HG03439 (cell line): ENCODE measurements around the gene C1GALT1C1L.
"Not testable (repeated sequence)": the region's sequence is repeated elsewhere in the genome, so short reads cannot be mapped to it uniquely, and the experiment has no call there.

Source experiments
- ATAC-seq: cut with Tn5 transposase; IDR thresholded peaks from one replicate; pipeline ENCODE4 v1.9.1; 2021; ENCODE audit warnings: mild to moderate bottlenecking, moderate library complexity; ENCODE audit not compliant: unreplicated experiment

Gene C1GALT1C1L

GRCh38 chr2:43676322-43677050 is at the start of gene C1GALT1C1L:
Gene C1GALT1C1L, minus strand, starts transcription at chr2:43676429. Its CDS starts 107 bp downstream, at chr2:43676322.
- no peak for ATAC-seq

GRCh38 chr2:43725711-43726246 is 49.5 kb upstream of the C1GALT1C1L start:
- ATAC-seq, result no peak

GRCh38 chr2:43724728-43725526 is 48.7 kb upstream of the C1GALT1C1L start:
- ATAC-seq, result no peak

GRCh38 chr2:43718530-43719124 is 42.4 kb upstream of the C1GALT1C1L start:
- ATAC-seq, result peak; percentile 73

GRCh38 chr2:43717322-43717721 is 41.1 kb upstream of the C1GALT1C1L start:
- no peak for ATAC-seq

- ATAC-seq, result no peak
Observed at GRCh38 chr2:43715300-43716098, 39.3 kb upstream of the C1GALT1C1L start.

GRCh38 chr2:43714164-43714563 is 37.9 kb upstream of the C1GALT1C1L start:
- no peak for ATAC-seq

GRCh38 chr2:43710866-43711265 is 34.6 kb upstream of the C1GALT1C1L start:
- ATAC-seq, result no peak

- ATAC-seq, result no peak
Observed at GRCh38 chr2:43708891-43709290, 32.7 kb upstream of the C1GALT1C1L start.

GRCh38 chr2:43708178-43708577 is 31.9 kb upstream of the C1GALT1C1L start:
- no peak for ATAC-seq

- no peak for ATAC-seq
Observed at GRCh38 chr2:43707255-43708015, 31.2 kb upstream of the C1GALT1C1L start.

- ATAC-seq, result no peak
Observed at GRCh38 chr2:43701111-43701510, 24.9 kb upstream of the C1GALT1C1L start.

- ATAC-seq, result no peak
Observed at GRCh38 chr2:43699761-43700160, 23.5 kb upstream of the C1GALT1C1L start.

- ATAC-seq, result not testable (repeated sequence)
Observed at GRCh38 chr2:43698140-43698539, 21.9 kb upstream of the C1GALT1C1L start.

- no peak for ATAC-seq
Observed at GRCh38 chr2:43692428-43692994, 16.3 kb upstream of the C1GALT1C1L start.

GRCh38 chr2:43689999-43690398 is 13.8 kb upstream of the C1GALT1C1L start:
- ATAC-seq, result no peak

- no peak for ATAC-seq
Observed at GRCh38 chr2:43685357-43685756, 9.1 kb upstream of the C1GALT1C1L start.

GRCh38 chr2:43677783-43678182 is 1.6 kb upstream of the C1GALT1C1L start:
- ATAC-seq, result not testable (repeated sequence)

- ATAC-seq, result no peak
Observed at GRCh38 chr2:43675646-43676321, 445 bp downstream of the C1GALT1C1L start.
